GM21576 (cell line): ENCODE measurements around the gene TEX28.
A peak's percentile ranks its signal among the peaks of the same experiment; 100 is the strongest.
"Not testable (repeated sequence)": the region's sequence is repeated elsewhere in the genome, so short reads cannot be mapped to it uniquely, and the experiment has no call there.

Experiments
- ATAC-seq: cut with Tn5 transposase; IDR thresholded peaks from one replicate; pipeline ENCODE4 v1.9.1; 2021; ENCODE audit warnings: mild to moderate bottlenecking, moderate library complexity; ENCODE audit not compliant: unreplicated experiment

Gene TEX28

DNA sequence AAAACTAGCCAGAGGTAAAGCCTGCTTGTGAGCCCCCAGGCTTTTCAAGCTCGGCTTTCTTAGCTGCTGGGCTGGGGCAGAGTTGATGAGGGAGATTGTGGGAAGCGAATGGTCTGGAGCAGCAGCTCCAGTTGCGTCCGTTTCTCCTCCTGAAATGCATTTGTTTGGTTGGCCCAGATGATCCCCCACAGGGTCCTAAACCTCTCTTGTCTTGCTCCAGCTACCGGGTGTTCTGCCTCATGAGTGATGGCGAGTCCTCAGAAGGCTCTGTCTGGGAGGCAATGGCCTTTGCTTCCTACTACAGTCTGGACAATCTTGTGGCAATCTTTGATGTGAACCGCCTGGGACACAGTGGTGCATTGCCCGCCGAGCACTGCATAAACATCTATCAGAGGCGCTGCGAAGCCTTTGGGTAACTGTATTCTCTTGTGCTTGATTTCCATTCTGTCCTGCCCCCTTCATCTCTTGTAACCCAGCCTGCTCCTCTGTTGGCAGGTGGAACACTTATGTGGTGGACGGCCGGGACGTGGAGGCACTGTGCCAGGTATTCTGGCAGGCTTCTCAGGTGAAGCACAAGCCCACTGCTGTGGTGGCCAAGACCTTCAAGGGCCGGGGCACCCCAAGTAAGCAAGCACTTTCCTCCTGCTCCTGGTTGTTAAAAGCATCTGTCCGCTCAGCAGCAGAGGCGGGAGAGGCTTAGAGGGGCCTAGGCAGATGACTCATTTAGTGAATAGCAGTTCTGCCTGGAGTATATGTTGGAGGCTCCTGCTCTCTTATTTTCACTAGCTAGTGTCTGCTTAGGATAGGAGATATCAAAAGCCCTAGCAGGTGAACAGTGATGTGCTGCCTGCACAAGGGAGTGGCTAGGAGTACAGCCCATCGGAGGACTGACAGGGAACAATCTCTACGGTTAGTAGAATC is 16.0 kb upstream of the TEX28 start:
- no peak for ATAC-seq

DNA sequence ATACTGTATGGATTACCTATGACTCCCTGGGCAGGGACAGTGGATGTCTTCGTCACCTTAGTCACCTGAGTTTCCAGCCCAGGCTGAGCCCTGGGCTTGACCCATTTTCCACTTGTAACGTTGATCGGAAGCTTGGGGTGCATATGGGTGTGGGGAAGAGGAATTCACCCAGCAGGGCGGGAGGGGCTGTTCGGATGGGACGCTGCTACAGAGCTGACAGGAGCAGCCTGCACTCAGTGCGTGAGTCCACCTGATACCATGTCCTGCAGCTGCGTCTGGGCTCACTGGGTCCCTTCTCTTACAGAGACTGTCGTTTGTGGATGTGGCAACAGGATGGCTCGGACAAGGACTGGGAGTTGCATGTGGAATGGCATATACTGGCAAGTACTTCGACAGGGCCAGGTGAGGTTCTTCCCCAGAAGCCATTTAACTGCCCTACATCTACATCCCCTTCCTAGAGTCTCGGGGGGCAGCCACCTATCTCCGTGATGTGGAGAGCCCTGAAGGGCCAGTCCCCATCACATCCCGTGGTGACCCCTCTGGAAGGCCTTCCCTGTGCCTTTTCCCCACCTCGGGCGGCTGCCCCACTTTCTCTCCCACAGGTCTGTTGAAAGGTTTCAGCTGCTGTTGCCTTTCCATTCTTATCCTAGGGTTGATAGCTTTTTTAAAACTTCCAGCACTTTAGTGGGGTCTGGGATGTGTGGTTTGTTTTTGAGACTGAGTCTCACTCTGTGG is 14.3 kb upstream of the TEX28 start:
- ATAC-seq = no peak

DNA sequence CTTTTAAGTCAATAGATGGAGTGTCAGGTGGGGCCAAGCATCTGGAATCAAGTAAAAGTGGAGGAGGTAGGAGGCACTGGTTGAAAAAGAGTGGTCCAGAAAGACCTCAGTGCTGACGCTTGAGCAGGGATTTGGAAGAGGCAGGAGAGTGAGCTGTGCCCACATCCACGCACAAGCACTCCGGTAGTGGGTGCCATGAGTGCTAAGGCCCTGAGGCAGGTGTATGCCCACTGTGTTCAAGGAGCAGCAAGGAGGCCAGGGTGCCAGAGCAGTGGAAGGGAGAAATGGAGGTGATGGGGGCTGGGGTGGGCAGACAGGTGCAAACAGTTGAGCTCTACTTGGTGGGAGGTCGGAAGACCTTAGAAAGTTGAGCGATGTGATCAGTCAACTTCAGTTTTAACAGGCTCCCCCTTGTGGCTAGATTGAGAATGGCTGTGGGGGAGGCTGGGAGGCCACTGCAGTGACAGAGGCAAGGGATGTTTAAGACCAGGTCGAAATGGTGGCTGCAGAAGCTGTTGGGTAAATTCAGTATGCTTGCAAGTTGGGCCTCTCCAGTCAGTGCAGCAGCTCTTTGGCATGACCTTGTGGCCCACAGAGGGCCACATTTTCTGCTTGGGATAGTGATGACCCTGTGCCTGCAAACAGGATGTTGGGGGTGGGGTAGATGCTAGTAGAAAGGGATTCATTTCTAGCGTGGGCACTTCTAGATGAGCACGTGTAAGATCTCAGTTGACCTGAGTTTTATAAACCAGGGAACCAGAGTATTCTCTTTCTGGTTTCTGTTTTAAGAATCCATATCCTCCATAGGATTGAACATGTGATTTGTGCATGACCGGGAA is 13.4 kb upstream of the TEX28 start:
- ATAC-seq = peak; percentile 66

DNA sequence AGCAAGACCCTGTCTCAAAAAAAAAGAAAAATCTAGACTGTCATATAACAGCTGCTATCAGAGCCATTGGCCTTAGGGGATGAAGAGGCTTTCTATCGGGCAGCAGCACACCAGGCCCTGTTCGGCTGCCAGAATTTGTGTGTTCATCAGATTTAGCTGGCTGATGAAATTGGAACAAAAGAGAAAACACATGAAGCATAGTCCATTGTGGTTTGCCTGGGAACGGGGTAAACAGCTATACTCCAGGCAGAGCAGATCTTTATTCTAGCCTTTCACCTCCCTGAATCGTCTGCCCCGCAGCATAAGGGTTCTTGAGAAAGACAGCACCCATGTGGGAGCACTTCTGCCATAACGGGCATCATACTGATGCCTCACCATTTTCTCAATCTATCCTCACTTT is 12.3 kb upstream of the TEX28 start:
- ATAC-seq = no peak

DNA sequence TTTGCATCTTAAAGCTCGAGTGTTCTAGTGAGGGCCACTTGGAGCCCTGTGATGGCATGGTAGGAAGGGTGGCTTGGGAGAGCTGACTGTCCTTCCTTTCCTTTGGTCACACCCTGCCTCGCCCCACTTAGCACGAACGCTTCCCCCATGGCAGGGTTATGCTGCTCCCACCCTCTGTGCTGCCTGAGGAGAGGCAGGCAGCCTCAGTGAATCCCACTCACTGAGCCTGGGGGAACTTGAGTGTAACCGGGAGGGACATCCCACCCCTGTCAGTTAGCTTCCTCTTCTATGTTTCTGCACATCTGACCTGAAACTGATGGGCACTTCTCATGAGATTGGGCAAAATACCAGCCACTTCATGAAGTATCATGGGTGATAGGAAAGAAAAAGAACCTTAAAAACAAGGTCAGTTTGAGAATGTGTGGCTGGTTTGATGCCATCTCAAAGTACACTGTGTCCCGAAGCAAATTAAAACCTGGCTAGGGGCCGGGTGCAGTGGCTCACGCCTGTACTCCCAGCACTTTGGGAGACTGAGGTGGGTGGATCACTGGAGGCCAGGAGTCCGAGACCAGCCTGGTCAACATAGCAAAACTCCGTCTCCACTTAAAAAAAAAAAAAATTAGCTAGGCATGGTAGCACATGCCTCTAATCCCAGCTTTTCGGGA is 10.7 kb upstream of the TEX28 start:
- ATAC-seq = no peak

DNA sequence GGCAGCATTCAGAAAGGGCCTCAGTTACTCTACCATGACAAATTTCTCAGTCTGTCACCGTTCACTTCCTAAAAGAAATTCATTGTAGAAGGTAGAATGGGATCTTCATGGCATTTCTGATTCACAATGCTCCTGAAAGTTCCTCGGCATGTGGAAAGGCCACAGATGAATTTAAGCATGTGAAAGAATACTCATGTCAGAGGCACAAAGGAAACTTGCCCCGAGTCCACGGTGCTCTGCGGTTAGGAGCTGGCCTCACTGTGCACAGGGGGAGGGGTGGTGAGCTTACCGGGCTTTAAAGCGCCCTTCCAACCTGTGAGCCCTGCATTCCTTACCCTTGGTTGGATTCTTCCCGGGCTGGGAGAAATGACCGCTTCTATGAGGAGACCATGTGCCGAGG is 9.9 kb upstream of the TEX28 start:
- no peak for ATAC-seq

DNA sequence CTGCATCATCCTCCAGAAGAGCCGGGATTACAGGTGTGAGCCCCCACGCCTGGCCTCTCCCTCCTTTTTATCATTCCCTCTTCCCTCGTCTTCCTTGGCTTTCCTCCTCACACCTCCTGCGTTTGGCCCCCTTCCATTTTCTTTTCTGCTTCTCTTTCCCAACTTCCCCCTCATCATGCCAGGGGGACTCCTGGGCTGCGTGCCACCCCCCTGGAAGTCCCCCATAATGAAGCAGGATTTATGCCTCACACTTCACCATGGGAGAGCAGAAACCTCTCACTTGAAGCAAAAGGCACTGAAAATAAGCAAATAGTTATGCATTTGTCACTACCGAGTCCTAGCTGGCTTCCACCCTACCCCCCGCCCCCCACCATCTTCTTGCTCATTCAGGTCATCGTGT is 8.6 kb upstream of the TEX28 start:
- ATAC-seq = no peak

DNA sequence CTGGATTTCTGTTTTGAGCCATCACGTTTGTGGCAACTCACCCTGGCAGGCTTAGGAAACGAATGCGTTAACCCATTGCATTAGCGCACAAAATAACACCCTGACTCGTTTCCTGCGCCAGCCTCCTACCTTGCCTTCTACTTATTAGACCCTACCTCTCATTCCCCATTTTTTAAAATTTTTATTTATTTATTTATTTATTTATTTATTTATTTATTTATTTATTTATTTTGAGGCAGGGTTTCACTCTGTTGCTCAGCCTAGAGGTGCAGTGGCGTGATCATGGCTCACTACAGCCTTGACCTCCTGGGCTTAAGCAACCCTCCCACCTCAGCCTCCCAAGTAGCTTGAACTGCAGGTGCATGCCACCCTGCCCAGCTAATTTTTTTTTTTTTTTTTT is 8.1 kb upstream of the TEX28 start:
- ATAC-seq = not testable (repeated sequence)

DNA sequence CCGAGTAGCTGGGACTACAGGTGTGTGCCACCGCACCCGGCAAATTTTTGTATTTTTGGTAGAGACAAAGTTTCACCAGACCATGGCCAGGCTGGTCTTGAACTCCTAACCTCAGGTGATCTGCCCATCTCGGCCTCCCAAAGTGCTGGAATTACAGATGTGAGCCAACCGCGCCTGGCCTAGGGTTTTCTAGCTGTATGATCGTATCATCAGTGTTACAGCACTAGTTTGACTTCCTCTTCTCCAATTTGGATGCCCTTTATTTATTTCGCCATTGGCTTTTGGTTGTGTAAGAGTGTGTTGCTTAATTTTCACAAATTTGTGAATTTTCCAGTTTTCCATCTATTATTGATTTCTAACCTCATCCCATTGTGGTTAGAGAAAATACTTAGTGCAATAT is 5.9 kb upstream of the TEX28 start:
- ATAC-seq = no peak

DNA sequence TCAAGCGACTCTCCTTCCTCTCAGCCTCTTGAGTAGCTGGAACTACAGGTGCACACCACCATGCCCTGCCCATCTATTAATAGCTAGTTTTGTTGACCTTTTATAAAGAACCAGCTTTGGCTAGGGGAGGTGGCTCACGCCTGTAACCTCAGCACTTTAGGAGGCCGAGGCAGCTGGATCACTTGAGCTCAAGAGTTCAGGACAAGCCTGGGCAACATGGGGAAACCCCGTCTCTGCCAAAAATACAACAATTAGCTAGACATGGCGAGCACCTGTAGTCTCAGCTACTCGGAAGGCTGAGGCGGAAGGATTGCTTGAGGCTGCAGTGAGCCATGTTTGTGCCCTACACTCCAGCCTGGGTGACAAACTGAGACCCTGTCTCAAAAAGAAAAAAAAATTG is 3.4 kb upstream of the TEX28 start:
- ATAC-seq = peak; percentile 62

DNA sequence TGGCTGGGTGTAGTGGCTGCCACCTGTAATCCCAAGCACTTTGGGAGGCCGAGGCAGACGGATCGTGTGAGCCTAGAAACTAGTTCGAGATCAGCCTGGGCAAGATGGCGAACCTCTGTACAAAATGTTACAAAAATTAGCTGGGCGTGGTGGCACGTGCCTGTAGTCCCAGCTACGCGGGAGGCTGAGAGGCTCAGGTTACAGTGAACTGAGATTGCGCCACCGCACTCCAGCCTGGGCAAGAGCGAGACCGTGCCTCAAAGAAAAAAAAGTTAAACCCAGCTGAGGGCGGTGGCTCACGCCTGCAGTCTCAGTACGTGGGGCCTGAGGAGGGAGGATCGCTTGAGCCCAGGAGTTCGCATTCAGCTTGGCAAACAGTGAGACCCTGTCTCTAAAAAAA is 1.8 kb upstream of the TEX28 start:
- ATAC-seq = no peak

DNA sequence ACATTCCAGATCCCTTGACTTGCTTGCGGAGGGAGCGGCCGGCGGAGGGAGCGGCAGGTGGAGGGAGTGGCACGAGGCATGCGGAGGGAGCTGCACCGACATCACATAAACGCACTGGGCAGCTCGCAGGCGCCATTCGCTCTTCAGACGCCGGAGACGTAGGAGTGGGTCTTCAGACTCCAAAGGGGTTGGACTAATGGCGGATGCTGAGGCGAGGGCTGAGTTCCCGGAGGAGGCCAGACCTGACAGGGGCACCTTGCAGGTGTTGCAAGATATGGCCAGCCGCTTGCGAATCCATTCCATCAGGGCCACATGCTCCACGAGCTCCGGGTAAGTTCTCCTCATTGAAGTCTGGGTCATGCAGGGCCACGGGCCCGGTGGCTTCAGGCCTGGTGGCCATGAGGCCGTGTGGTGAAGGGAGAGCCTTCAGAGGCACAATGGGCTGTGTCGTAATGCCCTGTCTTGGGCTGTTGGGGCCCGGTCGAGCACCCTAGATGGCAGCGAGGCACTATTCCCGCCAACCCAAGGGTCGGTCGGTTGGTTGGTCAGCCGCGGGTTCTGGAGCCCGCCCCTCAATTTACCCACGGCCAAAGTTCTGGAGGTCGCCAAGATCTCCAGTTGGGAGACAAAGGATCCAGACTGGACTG is 863 bp upstream of the TEX28 start, which contains the start of gene TKTL1:
Gene TKTL1 (plus strand): TSS at position 132 of the 647 bp plus-strand sequence. CDS start 65 bp downstream, at position 197.
- ATAC-seq = no peak

DNA sequence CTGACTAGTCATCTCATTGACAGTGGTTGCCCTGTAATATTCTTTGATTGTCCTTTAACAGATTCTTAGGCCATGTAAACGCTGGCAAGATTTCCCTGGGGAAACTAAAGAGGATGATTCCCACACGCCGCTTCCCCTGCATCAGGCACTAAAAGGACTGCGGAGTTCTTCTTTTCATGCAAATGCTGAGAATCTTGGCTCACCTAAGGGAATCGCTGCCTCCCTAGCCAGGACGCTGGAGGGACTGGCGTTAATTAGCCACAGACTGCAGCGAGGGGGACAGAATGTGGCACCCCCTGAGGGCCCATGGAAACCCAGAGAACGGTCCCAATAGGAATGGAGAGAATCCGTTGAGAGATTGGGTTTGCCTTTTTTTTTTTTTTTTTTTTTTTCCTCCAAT is 8.5 kb downstream of the TEX28 start:
- not testable (repeated sequence) for ATAC-seq

DNA sequence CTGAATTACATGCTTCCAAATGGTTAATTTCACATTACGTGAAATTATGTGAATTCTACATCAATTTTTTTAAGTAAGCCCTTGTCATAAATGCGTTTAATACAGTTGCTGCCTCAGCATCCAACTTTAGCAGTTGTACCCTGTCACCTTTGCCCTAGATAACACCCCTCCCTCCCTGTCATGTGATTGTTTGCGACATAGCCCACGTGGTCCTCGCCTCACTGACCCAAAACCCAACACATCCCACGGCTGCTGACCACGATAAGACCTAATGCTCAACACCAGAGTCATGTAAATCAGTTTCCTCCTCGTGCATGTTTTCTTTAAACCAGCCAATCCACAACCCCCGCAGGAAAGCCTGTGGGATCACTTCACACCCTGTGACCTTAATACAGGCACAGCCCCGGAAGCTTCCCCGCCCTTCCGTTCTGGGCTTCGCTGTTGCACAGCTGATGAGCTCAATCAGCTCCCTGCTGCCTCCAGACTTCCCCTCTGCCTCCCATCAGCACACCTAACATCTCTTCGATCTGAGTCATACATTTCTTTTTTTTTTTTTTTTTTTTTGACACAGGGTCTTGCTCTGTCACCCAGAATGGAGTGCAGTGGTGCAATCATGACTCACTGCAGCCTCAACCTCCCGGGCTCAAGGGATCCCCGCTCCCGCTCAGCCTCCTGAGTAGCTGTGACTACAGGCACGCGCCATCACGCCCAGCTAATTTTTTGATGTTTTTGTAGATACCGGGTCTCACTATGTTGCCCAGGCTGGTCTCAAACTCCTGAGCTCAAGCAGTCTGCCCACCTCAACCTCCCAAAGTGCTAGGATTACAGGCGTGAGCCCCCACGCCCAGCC is 10.2 kb downstream of the TEX28 start:
- ATAC-seq = peak; percentile 87

DNA sequence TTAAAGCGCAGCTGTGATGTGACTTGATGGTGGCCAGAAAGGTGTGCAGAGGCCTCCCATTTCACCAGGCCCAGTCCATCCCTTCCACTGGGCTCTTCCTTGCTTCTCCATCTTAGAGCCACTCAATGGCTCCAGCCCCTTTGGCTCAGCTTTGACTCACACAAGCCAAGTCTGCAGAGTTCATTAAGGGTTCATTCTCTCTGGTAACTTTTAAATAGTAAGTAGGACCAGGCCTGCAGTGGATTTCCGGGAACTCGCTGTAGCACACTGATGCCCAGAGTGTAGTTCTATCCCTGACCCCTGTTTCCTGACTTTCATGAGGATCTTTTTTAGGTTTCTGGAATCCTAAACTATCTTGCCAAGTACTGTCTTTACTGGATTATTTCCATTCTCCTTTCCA is 25.7 kb downstream of the TEX28 start:
- ATAC-seq = not testable (repeated sequence)

DNA sequence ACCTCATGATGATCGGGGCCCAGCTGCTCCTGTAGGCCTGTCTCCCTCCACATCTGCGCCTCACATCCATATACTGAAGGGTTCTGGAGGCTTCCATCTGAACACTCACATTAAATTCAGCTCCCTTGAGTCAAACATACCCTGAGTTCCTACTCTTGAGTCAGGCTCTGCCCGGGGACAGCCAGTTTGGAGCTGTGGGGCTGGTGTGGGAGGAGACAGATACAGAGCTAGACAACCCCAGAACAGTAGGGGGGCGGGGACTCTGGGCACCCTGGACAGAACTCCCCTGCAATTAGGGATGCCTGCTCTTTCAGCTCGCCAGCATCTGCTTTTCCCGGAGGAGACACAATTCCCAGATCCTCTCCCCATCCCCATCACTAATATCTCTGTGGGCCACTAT is 31.9 kb downstream of the TEX28 start:
- ATAC-seq = not testable (repeated sequence)

DNA sequence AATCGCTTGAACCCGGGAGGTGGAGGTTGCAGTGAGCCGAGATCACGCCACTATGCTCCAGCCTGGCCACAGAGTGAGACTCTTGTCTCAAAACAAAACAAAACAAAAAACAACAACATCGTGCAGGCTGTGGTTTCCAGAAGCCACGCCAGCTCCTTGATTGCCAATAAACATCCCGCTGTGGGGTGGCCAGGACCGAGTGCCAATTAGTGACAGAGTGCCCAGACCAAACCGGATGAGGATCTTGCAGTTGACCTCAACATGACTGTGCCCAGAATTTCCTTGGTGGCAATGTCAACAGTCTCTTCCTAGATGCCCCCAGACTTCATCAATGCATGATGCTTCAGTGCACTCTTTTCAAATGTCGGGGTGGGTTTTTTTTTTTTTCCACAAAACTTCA is 36.2 kb downstream of the TEX28 start:
- ATAC-seq = not testable (repeated sequence)

DNA sequence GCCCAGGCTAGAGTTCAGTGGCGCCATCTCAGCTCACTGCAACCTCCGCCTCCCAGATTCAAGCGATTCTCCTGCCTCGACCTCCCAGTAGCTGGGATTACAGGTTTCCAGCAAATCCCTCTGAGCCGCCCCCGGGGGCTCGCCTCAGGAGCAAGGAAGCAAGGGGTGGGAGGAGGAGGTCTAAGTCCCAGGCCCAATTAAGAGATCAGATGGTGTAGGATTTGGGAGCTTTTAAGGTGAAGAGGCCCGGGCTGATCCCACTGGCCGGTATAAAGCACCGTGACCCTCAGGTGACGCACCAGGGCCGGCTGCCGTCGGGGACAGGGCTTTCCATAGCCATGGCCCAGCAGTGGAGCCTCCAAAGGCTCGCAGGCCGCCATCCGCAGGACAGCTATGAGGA is 37.6 kb downstream of the TEX28 start, which contains the start of gene OPN1MW3:
Gene OPN1MW3 (plus strand): TSS at position 301 of the 400 bp plus-strand sequence. CDS start 38 bp downstream, at position 339.
- not testable (repeated sequence) for ATAC-seq

DNA sequence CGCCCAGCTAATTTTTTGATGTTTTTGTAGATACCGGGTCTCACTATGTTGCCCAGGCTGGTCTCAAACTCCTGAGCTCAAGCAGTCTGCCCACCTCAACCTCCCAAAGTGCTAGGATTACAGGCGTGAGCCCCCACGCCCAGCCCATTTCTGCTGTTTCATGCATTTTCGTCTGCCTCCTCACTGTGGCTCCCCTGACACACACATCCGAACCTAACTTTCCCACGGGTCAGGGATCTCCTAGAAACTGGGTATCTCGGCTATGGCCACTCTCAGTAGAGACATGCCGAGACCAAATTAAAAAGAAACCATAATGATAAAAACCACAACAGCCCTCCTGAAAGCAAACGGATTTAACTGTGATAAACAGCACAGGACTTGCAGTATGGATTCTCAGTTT is 46.8 kb downstream of the TEX28 start:
- not testable (repeated sequence) for ATAC-seq
